HCT116 (cell line): ENCODE measurements around the gene BRD3OS. TPM values are rescaled to one million over a fixed set of nuclear protein-coding genes. Genes with fewer than 3 reads are reported as not detected.
A peak's percentile ranks its signal among the peaks of the same experiment; 100 is the strongest.

Experiments
- ATAC-seq: fragments of 200-7000 bp; cut with Tn5 transposase; 2 replicates; pipeline ENCODE4 v1.9.1; 2020; ENCODE audit warnings: mild to moderate bottlenecking, moderate library complexity
- BruUV-seq: library from RNA; stranded (reverse); fragments of 400-500 nt; replicated peaks from 2 replicates; lab custom pipeline; 2021; lab: Mats Ljungman, UMichigan
- CTCF ChIA-PET: fragments of 300-600 bp; sonication (Branson Sonifier 250); formaldehyde crosslinking; loops from one replicate; lab custom pipeline; 2021; ENCODE audit warnings: antibody characterized with exemption; lab: Charles Lee
- POLR2A ChIA-PET: fragments of 300-600, 350-600 bp; sonication (Branson Sonifier 250); formaldehyde crosslinking; loops from one replicate; lab custom pipeline; 2021; ENCODE audit warnings: antibody characterized with exemption; lab: Charles Lee
- RAD21 ChIA-PET, 2 experiments: fragments of 300-600 bp; sonication (Branson Sonifier 250); formaldehyde crosslinking; loops; one replicate each; lab custom pipeline; 2023; ENCODE audit warnings: low total read pairs in 2 of 2; ENCODE audit not compliant: uncharacterized antibody in 2 of 2, unreplicated experiment in 2 of 2, low non-redundant PET in 1 of 2; lab: Charles Lee
- DNase-seq: peaks from one replicate; pipeline ENCODE4 v3.0.0-alpha.2; 2010; ENCODE audit warnings: low read depth, low spot score
- H2AFZ ChIP-seq: fragments of 200-600 bp; shearing (Covaris generic), sonication (generic); 2 replicates; pipeline ENCODE4 v1.6.1; 2017; ENCODE audit warnings: low read depth, mixed run types, mixed read lengths, antibody characterized with exemption, low read length; ENCODE audit not compliant: poor library complexity, severe bottlenecking
- H3K27ac ChIP-seq: 2 replicates; pipeline ENCODE4 v1.5.1; 2012; ENCODE audit warnings: low read depth, low read length
- H3K27me3 ChIP-seq: fragments of 200-600 bp; sonication (generic); 2 replicates; pipeline ENCODE4 v1.6.1; 2016; ENCODE audit warnings: mixed run types, low read length, mixed read lengths; ENCODE audit not compliant: insufficient read depth
- H3K36me3 ChIP-seq, 2 experiments: fragments of 200-500 bp in 1 of 2; fragments of 200-600 bp in 1 of 2; sonication (Bioruptor generic) in 1 of 2; sonication (generic) in 1 of 2; 2 replicates each; pipeline versions ENCODE4 v1.5.1 to v1.6.1; 2014 to 2016; ENCODE audit warnings: low read length in 2 of 2, inconsistent platforms in 1 of 2, mixed read lengths in 1 of 2, mixed run types in 1 of 2; ENCODE audit not compliant: insufficient read depth in 2 of 2, control insufficient read depth in 1 of 2
- H3K4me1 ChIP-seq, 2 experiments: fragments of 200-600 bp in 1 of 2; sonication (generic) in 1 of 2; 2 replicates each; pipeline versions ENCODE4 v1.5.1 to v1.6.1; 2012 to 2017; ENCODE audit warnings: low read length in 2 of 2, inconsistent platforms in 1 of 2, mild to moderate bottlenecking in 1 of 2, mixed read lengths in 1 of 2, mixed run types in 1 of 2, moderate library complexity in 1 of 2; ENCODE audit not compliant: insufficient read depth in 2 of 2, control insufficient read depth in 1 of 2
- H3K4me2 ChIP-seq: fragments of 200-600 bp; sonication (generic); 2 replicates; pipeline ENCODE4 v1.6.1; 2017; ENCODE audit warnings: mixed run types, low read length, mixed read lengths
- H3K4me3 ChIP-seq, 2 experiments: fragments of 200-600 bp in 1 of 2; sonication (generic) in 1 of 2; replicated peaks in 1 of 2; 2 replicates each; pipeline ENCODE4 v1.5.1; 2011 to 2016; ENCODE audit warnings: low read length in 2 of 2, control low read depth in 1 of 2, low read depth in 1 of 2, mild to moderate bottlenecking in 1 of 2, mixed read lengths in 1 of 2, mixed run types in 1 of 2
- H3K79me2 ChIP-seq: fragments of 200-600 bp; sonication (generic); 2 replicates; pipeline ENCODE4 v1.6.1; 2017; ENCODE audit warnings: mild to moderate bottlenecking, mixed run types, low read length, moderate library complexity, mixed read lengths; ENCODE audit not compliant: insufficient read depth
- H3K9ac ChIP-seq: fragments of 200-600 bp; sonication (generic); 2 replicates; pipeline ENCODE4 v1.6.1; 2016; ENCODE audit warnings: low read length, mixed read lengths
- H3K9me2 ChIP-seq: fragments of 200-600 bp; sonication (generic), shearing (Covaris generic); 2 replicates; pipeline ENCODE4 v1.6.1; 2017; ENCODE audit warnings: mixed run types, mild to moderate bottlenecking, moderate library complexity; ENCODE audit not compliant: insufficient read depth
- H3K9me3 ChIP-seq, 2 experiments: fragments of 200-500 bp in 1 of 2; fragments of 200-600 bp in 1 of 2; sonication (Bioruptor generic) in 1 of 2; sonication (generic) in 1 of 2; 2 replicates each; pipeline ENCODE4 v1.6.1; 2014 to 2017; ENCODE audit warnings: low read length in 2 of 2, mixed read lengths in 2 of 2, inconsistent platforms in 1 of 2, low read depth in 1 of 2, mild to moderate bottlenecking in 1 of 2, mixed run types in 1 of 2, moderate library complexity in 1 of 2; ENCODE audit not compliant: control insufficient read depth in 1 of 2, insufficient read depth in 1 of 2
- H4K20me1 ChIP-seq: fragments of 200-600 bp; sonication (generic), shearing (Covaris generic); 2 replicates; pipeline ENCODE4 v1.6.1; 2017; ENCODE audit warnings: mixed run types, mild to moderate bottlenecking, moderate library complexity; ENCODE audit not compliant: insufficient read depth
- CEBPB ChIP-seq: IDR thresholded peaks from 2 replicates; pipeline ENCODE4 v1.6.1; 2012; ENCODE audit warnings: low read depth
- EZH2 ChIP-seq: fragments of 200-600 bp; sonication (generic); IDR thresholded peaks from 2 replicates; pipeline ENCODE4 v1.6.1; 2017; ENCODE audit warnings: antibody characterized with exemption, mixed run types
- EZH2phosphoT487 ChIP-seq: fragments of 200-600 bp; IDR thresholded peaks from 2 replicates; pipeline ENCODE4 v1.6.1; 2018; ENCODE audit warnings: antibody characterized with exemption, borderline replicate concordance
- FOSL1 ChIP-seq: IDR thresholded peaks from 2 replicates; pipeline ENCODE4 v1.6.1; 2012; ENCODE audit warnings: low read depth
- JUND ChIP-seq: IDR thresholded peaks from 2 replicates; pipeline ENCODE4 v1.6.1; 2012
- RAD21 ChIP-seq: IDR thresholded peaks from 2 replicates; pipeline ENCODE4 v1.6.1; 2012; ENCODE audit warnings: low read depth, mild to moderate bottlenecking
- REST ChIP-seq: IDR thresholded peaks from 2 replicates; pipeline ENCODE4 v1.6.1; 2012; ENCODE audit warnings: low read depth
- SP1 ChIP-seq: IDR thresholded peaks from 2 replicates; pipeline ENCODE4 v1.6.1; 2012; ENCODE audit warnings: low read depth
- SRF ChIP-seq: IDR thresholded peaks from 2 replicates; pipeline ENCODE4 v1.6.1; 2012; ENCODE audit warnings: low read depth
- YY1 ChIP-seq: IDR thresholded peaks from 2 replicates; pipeline ENCODE4 v1.6.1; 2011; ENCODE audit warnings: low read length, low read depth, moderate library complexity, mild to moderate bottlenecking; ENCODE audit not compliant: insufficient replicate concordance; ENCODE audit errors: extremely low read depth
- ZFX ChIP-seq: fragments of 450-650 bp; IDR thresholded peaks from 2 replicates; pipeline ENCODE4 v1.6.1; 2017
- ZNF274 ChIP-seq: fragments of 200-500 bp; sonication (Bioruptor generic); IDR thresholded peaks from 2 replicates; pipeline ENCODE4 v1.6.1; 2014; ENCODE audit warnings: mild to moderate bottlenecking, low read depth, low read length, inconsistent platforms
- intact Hi-C: fragments of 100-400 bp; cut with micrococcal nuclease; formaldehyde crosslinking; loops from 2 replicates; pipeline ENCODE4 v1.10.0; 2022
- total RNA-seq: library from RNA; stranded (reverse); gene quantifications from one replicate; pipeline ENCODE4 v1.2.1, GENCODE V29; 2021; ENCODE audit not compliant: unreplicated experiment
- TF ChIP-seq, protein P1 (sequence below), 3 experiments: fragments of 200-600 bp in 1 of 3; sonication (generic) in 1 of 3; IDR thresholded peaks in 2 of 3; conservative IDR thresholded peaks in 1 of 3; 2 replicates each; pipeline ENCODE4 v1.5.1; 2012 to 2017; ENCODE audit warnings: low read depth in 2 of 3, low read length in 2 of 3, antibody characterized with exemption in 1 of 3, borderline replicate concordance in 1 of 3, control low read depth in 1 of 3, mild to moderate bottlenecking in 1 of 3, mixed read lengths in 1 of 3, mixed run types in 1 of 3, moderate library complexity in 1 of 3; ENCODE audit not compliant: insufficient read depth in 1 of 3
- TF ChIP-seq, protein P2 (sequence below): IDR thresholded peaks from 2 replicates; pipeline ENCODE4 v1.6.1; 2011; ENCODE audit warnings: mild to moderate bottlenecking, low read length, moderate library complexity; ENCODE audit not compliant: insufficient replicate concordance; ENCODE audit errors: extremely low read depth
- TF ChIP-seq, protein P3 (sequence below): IDR thresholded peaks from 2 replicates; pipeline ENCODE4 v1.6.1; 2012

BRD3OS gene
- total RNA-seq, 1 experiment from 2014 or later = 17.0 TPM

GRCh38 chr9:133989625-133990365 is 35.5 kb upstream of the BRD3OS start:
- H3K79me2 ChIP-seq = peaks cover 61% of the 10 kb centered on the region
- no peaks in the 10 kb centered on the region for H3K9me3 ChIP-seq
- H3K27ac ChIP-seq = no peak overlapping the region
- no peaks in the 10 kb centered on the region for H3K36me3 ChIP-seq
- H4K20me1 ChIP-seq = no peaks in the 10 kb centered on the region
- no peaks in the 10 kb centered on the region for H3K9me2 ChIP-seq
- TF ChIP-seq CEBPB (no peak), EZH2phosphoT487 (no peak), JUND (no peak), ZFX (no peak), YY1 (no peak), EZH2 (no peak), ZNF274 (no peak), REST (no peak), SRF (no peak), FOSL1 (no peak), RAD21 (no peak), SP1 (no peak)
- TF ChIP-seq, protein P1, sequence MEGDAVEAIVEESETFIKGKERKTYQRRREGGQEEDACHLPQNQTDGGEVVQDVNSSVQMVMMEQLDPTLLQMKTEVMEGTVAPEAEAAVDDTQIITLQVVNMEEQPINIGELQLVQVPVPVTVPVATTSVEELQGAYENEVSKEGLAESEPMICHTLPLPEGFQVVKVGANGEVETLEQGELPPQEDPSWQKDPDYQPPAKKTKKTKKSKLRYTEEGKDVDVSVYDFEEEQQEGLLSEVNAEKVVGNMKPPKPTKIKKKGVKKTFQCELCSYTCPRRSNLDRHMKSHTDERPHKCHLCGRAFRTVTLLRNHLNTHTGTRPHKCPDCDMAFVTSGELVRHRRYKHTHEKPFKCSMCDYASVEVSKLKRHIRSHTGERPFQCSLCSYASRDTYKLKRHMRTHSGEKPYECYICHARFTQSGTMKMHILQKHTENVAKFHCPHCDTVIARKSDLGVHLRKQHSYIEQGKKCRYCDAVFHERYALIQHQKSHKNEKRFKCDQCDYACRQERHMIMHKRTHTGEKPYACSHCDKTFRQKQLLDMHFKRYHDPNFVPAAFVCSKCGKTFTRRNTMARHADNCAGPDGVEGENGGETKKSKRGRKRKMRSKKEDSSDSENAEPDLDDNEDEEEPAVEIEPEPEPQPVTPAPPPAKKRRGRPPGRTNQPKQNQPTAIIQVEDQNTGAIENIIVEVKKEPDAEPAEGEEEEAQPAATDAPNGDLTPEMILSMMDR (IDR thresholded peaks at IDR 0.05 in 2 of 3, conservative IDR thresholded peaks at IDR 0.05 in 1 of 3; ENCODE audit: borderline replicate concordance in 1 of 3, insufficient read depth in 1 of 3, low read depth in 2 of 3, low read length in 2 of 3) = no peak
- TF ChIP-seq, protein P2, sequence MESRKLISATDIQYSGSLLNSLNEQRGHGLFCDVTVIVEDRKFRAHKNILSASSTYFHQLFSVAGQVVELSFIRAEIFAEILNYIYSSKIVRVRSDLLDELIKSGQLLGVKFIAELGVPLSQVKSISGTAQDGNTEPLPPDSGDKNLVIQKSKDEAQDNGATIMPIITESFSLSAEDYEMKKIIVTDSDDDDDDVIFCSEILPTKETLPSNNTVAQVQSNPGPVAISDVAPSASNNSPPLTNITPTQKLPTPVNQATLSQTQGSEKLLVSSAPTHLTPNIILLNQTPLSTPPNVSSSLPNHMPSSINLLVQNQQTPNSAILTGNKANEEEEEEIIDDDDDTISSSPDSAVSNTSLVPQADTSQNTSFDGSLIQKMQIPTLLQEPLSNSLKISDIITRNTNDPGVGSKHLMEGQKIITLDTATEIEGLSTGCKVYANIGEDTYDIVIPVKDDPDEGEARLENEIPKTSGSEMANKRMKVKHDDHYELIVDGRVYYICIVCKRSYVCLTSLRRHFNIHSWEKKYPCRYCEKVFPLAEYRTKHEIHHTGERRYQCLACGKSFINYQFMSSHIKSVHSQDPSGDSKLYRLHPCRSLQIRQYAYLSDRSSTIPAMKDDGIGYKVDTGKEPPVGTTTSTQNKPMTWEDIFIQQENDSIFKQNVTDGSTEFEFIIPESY = no peak
- TF ChIP-seq, protein P3, sequence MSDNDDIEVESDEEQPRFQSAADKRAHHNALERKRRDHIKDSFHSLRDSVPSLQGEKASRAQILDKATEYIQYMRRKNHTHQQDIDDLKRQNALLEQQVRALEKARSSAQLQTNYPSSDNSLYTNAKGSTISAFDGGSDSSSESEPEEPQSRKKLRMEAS = no peak
- ChIA-PET RAD21 (no interaction called here), CTCF (no interaction called here), POLR2A (no interaction called here)
- no peak overlapping the region for H3K4me3 ChIP-seq
- ATAC-seq (no peak), DNase-seq (no peak)
- intact Hi-C loops = loop anchor here (5.0 to 10.0 kb wide), 3 partner anchors 247 to 635 kb away; partner anchors contain the start of genes SURF1 and SURF2
- H3K27me3 ChIP-seq = no peaks in the 10 kb centered on the region
- no peak overlapping the region for H3K9ac ChIP-seq
- H3K4me1 ChIP-seq = peaks cover 15 to 35% of the 10 kb centered on the region in 2 experiments
- H2AFZ ChIP-seq = no peak overlapping the region
- H3K4me2 ChIP-seq = peak overlapping the region; percentile 99
- TSS peak; percentile 21 for BruUV-seq
